IPS-NIHi11 (cell line): Measurements from ENCODE around the gene GAB4.
"Not testable (repeated sequence)": the region's sequence is repeated elsewhere in the genome, so short reads cannot be mapped to it uniquely, and the experiment has no call there.

Experiments used
- DNase-seq: peaks from one replicate; pipeline ENCODE4 v3.0.0; 2012; ENCODE audit warnings: mixed read lengths, low spot score

GAB4 gene

DNA sequence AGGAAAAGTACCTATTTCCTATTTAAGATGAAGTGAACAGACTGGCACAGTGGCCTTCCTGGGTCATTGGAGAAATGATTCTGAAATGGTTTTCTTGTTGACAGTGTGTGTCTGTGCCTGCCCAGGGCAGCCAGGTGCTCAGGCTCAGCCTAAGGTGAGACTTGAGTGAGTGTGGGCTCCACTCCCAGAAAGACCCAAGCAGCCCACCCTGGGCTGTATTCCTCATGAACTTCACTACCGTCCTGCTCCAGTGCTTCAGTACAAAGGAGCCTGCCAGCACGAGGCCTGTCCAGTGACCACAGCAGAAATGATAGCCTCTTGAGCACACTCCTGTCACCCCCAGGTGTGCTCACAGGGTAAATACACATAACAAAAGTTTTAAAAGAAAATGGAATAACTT, 49.5 kb downstream of the GAB4 start:
- DNase-seq = no peak

DNA sequence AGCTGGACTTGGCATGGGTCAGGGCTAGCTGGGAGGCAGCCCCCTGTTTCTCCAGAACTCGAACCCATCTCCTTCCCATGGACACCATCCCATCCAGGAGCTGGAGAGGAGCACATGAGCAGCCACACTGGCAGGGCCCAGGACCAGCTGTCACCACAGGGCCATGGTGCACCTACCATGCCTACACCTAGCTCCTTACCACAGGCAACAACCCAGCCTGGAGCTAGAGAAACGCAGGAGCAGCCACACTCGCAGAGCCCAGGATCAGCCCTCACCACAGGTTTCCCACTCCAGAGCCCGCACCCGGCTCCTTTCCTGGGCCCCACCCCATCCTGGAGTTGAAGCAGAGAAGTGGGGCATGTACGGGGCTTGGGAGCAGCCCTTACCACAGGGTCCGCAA, 50.2 kb downstream of the GAB4 start:
- no peak for DNase-seq

DNA sequence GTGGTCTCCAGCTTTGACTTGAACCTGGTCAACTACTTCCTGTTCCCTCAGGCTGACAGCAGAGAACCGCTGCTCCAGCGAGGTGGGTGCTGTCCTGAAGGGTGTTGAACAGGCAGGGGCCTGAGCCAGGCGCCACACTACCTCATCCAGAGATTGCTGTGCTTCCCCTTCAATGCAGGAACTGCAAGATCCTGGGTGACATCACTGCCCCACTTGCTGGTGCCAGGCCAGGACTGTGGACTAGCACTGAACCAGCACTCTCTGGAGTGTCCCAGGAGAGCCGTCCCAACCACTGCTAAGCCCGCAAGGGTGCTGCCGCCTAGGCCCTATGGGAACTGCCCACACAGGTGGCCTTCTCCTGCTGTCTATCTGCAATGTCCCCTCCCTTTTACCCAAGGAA, 51.7 kb downstream of the GAB4 start:
- no peak for DNase-seq

DNA sequence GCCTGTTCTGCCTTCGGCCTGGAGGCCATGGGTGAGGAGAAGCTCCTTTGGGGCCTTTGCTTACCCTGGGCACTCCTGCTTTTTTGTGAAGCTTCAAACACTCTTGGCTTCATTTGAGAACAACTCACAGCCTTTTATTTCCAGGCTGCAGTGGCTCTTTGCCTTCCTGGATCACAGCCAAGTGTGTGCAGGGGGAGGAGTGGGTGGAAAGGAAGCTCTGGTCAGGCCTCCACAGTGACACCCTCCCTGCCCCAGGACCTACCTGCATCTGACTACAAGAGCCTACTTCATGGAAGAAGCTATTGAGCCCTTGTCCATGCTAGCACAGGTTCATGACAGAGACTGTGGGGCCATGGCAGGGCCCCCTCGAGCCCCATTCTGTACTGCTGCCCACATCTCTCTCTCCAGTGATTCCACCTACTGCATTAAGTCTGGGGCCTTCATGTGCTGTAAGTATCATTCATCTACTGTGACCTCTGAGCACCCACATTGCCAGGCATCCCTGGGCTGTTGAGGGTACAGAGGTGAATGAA, 52.3 kb downstream of the GAB4 start:
- no peak for DNase-seq

DNA sequence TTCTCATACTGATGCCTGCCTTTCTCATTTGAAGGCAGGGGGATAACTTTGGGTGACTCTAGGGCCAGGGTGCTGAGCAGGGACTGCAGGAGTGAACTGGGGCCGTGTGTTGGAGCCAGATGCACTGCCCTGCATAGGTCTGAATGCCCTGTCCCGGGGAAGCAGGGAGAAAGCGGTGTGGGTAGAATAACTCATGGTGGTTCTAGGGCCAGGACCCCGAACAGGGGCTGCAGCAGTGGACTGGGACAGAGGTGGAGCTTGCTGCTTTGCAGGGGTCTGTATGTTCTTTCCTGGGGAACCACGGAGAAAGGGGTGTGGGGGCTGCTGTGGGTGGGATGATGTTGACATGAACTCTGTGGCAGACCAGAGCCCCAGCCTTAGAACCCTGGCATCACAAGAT, 52.9 kb downstream of the GAB4 start:
- DNase-seq = no peak

DNA sequence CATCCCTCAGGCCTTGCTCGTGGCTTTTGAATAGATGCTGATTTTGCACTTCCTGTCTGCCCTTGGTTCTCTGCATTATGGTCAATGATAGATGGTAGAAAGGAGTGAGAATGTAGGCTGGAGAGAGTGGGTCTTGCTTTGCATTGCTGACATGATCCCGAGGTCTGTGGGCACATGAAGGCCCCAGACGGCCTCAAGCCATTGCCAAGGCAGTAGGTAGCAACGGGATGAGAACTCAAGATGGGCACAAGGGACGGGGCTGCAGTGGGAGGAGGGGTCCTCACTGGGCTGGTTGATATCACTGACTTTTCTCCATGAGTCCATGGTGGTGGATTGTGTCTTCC, 54.0 kb downstream of the GAB4 start:
- no peak for DNase-seq

DNA sequence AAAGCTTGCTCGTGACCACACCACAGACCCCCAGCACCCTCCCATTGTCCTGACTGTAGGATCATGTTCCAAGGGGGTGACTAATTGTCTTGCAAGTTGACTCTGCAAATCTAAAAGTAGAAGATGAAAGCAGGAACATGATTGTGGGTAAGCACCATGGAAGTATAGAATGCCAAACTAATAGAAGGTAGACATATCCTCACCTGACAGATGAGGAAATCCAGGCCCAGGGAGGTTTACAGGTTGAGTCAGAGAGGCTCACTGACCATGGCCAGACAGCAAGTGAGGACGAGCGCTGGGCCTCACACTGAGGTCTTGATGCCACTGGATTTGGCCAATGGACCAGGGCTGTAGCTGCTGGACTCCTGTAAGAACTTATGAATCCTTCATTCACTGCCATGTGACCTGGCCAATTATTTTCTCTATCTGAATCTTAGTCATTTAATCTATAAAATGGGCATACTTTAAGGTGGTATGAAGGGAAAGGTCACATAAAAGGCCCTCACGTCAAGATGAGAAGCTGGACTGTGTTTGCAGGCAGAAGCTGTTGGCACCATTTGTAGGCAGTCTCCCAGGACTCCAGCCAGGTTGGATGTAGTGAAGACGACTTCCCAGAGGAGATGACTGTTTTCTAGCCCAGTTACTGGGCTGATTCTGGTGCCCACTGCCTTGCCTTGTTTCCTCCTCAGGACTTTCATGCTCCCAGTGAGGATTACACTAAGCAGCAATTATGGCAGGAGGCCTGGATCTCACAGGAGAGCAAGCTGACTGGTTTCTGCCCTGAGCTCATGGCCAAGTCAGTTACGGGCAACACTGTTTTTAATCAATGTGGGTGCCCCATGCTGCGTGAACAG, 54.6 kb downstream of the GAB4 start:
- DNase-seq = no peak

DNA sequence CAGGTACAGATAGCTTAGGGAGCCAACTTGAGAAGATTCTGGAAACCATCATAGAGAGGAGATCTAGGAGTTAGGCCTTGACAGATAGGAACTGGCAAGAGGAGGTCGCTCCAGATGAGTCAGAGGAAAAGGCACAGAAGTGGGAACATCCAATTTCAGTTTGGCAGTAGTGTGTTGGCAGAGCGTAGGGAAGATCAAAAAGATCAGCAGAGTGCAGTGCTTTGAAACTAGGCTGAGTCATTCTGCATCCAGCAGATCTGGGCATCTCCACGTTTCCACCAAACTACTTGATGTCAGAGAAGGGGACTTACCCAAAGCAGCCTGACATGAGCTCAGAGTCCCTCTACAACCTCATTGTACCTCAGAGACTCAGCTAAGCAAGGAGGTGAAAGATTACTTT, 58.5 kb downstream of the GAB4 start:
- DNase-seq = no peak

DNA sequence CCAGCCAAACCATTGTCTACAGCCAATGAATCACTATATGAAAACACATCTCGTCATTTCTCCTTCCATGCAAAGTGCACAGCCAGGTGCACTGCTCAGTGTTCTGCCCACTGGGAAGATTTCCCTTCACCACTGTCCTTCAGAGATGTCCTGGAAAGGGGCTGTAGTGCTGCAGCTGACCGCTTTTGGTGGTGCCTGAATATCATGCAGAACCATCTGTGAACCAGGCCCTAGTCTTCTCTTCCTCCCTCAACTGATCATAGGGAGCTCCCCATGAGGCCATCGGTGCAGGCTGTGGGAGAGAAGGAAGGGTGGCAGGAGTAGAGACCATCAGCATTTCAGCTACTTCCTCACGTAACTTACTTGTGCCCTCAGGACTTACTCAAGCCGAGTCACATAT, 70.2 kb downstream of the GAB4 start:
- DNase-seq = no peak

DNA sequence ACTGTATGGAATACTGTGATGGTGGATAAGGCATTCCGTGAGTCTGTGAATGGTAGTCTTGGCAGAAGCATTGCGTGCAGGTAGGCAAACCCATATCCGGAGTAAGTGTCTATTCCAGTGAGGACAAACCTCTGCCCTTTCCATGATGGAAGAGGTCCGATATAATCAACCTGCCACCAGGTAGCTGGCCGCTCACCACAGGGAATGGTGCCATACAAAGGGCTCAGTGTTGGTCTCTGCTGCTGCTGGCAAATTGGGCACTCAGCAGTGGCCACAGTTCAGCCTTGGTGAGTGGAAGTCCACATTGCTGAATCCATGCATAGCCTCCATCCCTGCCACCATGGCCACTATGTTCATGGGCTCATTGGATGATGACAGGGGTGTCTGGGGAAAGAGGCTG, 70.8 kb downstream of the GAB4 start:
- not testable (repeated sequence) for DNase-seq

DNA sequence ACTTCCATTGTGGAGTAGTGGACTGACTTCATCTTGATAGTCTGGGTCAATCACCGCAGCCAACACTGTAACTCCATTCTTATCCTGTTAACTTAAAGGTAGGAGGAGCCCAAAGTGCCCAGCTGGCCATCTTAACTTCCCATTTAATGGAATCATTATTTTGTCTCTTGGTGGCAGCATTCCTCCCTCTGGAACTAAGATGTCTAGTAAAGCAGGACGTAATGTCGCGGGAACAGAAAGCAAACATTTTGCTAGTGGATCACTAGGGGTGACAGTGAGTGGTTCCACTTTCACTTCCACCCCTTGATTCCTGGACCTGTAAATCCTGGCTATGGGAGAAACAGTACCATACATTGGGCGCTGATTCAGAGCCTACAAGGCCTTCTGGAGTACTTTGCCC, 71.4 kb downstream of the GAB4 start:
- DNase-seq = no peak

DNA sequence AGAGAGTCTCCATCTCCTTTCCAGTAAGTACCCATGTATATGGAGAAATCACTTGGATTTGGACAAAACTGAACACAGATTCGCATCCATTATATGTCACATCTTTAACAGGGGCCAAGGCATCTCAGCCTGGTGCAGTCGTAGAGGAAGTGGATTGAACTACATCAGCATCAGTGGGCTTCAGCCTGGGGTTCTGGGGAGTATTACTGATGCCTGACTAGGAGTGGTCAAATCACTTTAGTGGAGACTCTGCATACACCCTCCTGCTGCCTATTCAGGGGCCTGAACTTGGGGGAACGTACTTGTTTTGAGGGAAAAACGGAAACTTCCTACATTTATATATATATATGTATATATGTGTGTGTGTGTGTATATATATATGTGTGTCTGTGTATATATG, 72.8 kb downstream of the GAB4 start:
- DNase-seq = no peak

DNA sequence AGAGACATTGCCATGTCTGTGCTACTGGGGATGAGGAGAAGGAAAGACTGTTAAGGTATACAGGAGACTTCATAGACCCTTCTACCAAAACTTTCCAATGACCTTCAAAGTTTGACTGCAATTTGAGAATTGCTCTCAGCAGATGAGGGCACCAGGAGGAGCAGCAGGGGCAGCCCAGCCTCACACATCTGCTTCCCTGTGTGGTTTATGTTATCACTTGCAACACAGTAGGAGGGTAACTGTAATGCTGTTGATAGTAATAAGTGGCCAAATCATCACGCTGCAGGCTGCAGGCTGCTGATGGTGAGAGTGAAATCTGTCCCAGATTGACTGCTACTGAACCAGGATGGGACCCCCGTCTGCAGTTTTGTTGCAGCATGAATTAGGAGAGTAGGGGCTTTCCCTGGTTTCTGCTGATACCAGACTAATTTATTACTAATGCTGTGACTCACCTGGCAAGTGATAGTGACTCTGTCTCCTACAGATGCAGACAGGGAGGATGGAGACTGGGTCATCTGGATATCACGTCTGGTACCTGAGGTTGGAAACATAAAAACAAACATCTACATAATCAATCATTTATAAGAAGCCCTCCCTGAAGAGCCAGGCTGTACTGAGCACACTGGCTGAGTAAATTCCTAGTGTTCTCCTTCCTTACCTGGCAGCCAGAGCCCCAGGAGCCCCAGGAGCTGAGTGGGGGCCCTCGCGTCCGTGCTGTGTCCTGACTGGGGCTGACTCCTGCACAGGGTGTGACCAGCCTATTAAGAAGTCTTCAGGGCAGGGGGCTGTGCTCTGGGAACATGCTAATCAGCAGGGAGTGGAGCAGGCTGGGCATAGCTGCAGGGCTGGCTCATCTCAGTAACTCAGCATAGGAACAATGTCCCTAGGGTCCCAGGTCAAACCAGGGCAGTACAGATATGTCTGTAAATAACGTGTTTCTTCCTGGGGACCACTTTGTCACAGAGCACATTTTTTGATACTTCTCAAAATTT, 74.4 kb downstream of the GAB4 start:
- DNase-seq = no peak

DNA sequence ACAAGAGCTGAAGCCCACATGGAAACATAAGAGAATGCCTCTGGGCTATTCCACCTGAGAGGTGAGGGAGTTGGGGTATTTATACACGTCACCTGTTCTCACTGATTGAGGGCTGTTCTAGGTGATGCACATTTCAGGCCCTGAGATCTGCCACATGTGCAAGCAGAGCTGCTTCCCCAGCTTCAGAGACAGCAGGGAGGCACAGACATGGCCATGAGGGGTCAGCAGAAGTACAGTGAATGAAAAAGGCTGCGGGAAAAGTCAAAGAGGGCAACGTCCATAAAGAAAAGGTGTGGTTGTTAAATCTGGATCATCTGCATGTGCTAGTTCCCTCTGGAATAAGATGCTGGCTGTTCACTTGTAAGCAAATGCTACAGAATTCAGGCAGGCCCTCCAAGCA, 75.4 kb downstream of the GAB4 start:
- no peak for DNase-seq

DNA sequence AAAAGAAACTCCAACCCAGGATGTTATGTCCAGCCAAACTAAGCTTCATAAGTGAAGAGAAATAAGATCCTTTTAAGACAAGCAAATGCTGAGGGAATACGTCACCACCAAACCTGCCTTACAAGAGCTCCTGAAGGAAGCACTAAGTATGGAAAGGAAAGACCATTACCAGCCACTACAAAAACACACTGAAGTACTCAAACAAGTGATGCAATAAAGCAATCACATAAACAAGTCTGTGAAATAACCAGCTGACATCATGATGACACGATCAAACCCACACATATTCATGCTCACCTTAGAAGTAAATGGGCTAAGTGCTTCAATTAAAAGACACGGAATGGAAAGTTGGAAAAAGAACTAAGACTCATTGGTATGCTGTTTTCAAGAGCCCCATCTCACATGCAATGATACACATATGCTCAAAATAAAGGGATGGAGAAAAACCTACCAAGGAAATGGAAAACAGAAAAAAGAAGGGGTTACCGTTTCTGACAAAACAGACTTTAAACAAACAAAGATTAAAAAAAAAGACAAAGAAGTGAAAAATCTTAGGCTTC, 82.5 kb downstream of the GAB4 start:
- DNase-seq = no peak

DNA sequence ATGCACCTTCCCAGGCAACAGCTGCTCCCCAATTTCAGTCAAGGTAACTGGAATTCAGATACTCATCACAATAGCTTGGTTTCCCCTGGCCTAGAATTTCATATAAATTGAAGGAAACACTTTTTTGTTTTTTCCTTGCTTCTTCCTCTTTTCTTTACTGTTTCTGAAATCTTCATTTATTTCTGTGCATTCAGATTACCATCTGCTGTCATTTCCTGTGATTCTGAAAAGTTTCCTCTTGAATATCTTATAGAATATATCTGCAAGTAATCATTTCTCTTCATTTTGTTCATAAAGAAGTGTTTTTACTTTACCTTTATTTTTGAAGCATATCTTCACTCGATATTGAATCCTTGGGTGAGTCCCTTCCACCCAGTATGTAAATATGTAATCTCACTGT, 85.3 kb downstream of the GAB4 start:
- no peak for DNase-seq

DNA sequence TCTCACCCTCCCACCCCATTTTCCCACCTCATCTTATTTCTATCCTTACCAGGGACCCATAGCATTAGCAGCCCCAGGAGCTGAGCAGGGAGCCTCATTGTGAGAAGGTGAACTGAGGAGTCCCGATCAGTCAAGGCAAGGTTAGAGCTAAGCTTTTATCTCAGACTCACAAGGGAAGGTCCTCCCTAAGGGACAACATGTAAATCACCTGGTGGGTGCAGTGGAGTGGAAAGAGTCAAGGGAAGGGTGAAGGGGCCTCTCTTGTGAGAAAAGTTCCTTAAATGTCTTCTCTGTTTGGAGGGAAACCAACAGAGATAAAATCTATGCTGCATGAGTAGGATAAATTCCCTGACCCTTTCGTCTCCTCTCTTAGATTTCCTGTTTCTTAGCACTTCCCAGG, 85.9 kb downstream of the GAB4 start:
- DNase-seq = no peak

DNA sequence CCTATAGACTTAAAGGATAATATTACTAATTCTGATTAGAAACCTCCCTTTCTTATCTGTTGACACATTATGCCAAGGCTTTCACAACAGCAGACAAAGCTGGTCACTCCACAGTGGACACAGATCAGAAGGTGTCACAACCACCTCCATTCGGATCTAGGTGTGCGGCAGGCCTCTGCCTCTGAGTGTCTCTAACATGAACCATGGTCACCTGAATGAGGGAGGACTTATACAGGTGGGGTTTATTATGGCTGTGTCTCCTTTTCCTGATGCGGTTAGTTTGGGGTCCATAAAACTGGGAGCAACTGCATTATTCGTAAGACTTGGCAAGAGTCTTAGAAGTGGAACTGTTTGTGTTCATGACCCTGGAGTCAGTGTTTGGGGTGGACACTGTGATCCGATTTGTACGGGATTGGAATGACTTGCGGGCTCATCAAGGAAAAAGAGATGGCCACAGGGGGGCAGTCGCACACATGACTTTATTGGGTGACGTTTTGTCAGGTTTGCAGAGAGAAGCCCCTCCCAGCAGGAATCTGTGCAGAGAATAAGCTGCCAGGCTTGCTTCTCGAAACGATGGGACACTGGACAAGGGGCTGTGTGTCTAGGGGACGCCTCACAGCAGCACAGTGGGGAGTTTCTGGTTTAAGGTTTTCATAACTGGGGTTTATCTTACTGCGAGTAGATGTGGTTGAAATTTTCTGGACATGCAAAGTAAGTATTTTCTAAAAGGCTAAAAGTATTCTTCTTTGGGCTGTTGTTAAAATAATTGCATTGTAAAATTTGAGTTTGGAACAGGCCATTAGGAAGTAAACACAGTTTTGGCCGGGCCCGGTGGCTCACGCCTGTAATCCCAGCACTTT, 90.6 kb downstream of the GAB4 start:
- peak; percentile 50 for DNase-seq

DNA sequence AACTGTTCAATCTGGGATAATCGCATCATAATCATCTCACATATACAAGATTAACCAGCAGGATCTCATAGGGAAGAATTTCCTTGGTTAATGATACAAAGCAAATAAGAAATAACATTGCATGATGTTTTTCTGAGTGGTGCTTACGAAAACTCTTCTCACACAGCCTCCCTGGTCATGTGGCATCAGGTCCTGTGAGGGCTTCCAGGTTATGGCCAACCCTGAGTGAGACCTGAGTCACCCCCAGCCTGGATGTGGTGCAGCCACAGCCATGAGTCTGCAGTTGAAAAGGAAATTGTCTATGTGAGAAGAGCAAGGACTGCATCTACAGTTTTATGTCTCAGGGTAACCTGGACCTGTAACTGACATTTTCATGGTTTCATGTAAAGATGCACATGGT, 92.3 kb downstream of the GAB4 start:
- no peak for DNase-seq

DNA sequence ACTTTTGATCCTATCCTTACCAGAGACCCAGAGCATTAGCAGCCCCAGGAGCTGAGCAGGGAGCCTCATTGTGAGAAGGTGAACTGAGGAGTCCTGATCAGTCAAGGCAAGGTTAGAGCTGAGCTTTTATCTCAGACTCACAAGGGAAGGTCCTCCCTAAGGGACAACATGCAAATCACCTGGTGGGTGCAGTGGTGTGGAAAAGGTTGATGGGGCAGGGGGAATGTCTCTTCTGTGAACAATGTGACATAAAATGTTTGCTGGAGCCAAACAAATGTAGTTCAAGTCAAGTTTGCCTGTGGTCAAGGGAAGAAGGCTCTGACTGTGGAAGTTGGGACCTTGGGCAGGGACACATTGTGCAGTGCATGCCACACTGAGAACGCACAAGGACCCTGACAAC, 93.1 kb downstream of the GAB4 start:
- DNase-seq = not testable (repeated sequence)

DNA sequence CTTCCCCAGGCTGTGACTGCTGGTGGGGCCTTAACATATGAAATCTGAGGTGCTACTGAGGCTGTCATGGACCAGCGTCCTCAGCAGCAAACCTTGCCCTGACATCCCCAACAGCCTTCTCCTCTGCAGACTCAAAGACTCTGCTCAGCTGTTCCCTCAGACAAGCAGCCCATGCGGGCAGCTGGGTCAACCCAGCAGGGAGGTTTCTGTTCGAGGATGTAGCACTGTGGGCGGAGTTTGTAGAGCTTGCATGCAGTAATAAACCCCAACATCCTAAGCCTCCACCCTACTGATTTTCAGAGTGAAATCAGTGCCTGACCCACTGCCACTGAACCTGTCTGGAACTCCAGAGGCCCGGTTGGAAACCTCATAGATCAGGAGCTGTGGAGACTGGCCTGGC, 94.0 kb downstream of the GAB4 start:
- DNase-seq = no peak

DNA sequence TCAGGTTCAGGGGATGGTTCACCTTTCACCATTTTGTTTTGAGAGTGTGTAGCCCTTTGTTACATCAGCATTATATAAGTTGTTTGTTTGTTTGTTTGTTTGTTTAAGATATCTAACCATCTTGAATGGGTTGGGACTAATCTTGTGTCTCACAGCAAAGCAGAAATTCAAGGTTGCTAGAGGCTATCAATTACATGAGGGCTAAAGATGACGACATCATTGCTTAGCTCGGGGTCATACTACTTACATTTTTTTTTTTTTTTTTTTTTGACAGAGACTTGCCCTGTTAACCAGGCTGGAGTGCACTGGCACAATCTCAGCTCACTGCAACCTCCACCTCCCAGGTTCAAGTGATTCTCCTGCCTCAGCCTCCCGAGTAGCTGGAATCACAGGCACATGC, 95.7 kb downstream of the GAB4 start:
- no peak for DNase-seq
